T1000 (cell line): ENCODE results near the gene HOXD11.

Source experiments
- DNase-seq: peaks from one replicate; lab custom pipeline; 2025; ENCODE audit warnings: mixed read lengths; lab: John Stamatoyannopoulos, UW

HOXD11 gene

GRCh38 chr2:176106581-176107539, at the start of gene HOXD11:
TSS of gene HOXD11 (plus strand) at chr2:176107280. CDS start at chr2:176107356, 76 bp downstream.
- DNase-seq = no peak

GRCh38 chr2:176063958-176064357, 43.1 kb upstream of the HOXD11 start:
- DNase-seq = no peak

- DNase-seq = no peak
Observed at GRCh38 chr2:176066645-176067588, 40.2 kb upstream of the HOXD11 start.

GRCh38 chr2:176067589-176068418, 39.3 kb upstream of the HOXD11 start:
- DNase-seq = no peak

GRCh38 chr2:176068419-176068832, 38.7 kb upstream of the HOXD11 start:
- DNase-seq = no peak

- no peak for DNase-seq
Observed at GRCh38 chr2:176071330-176072291, 35.5 kb upstream of the HOXD11 start.

GRCh38 chr2:176072292-176072669, 34.8 kb upstream of the HOXD11 start:
- DNase-seq = no peak

- DNase-seq = no peak
Observed at GRCh38 chr2:176072951-176073904, 33.9 kb upstream of the HOXD11 start.

GRCh38 chr2:176074919-176075425, 32.1 kb upstream of the HOXD11 start:
- DNase-seq = no peak

GRCh38 chr2:176075481-176075880, 31.6 kb upstream of the HOXD11 start:
- no peak for DNase-seq

GRCh38 chr2:176076063-176076462, 31.0 kb upstream of the HOXD11 start:
- no peak for DNase-seq

GRCh38 chr2:176076796-176077195, 30.3 kb upstream of the HOXD11 start:
- no peak for DNase-seq

- no peak for DNase-seq
Observed at GRCh38 chr2:176078541-176079284, 28.4 kb upstream of the HOXD11 start.

- DNase-seq = no peak
Observed at GRCh38 chr2:176079285-176079830, 27.7 kb upstream of the HOXD11 start.

- peak; percentile 55 for DNase-seq
Observed at GRCh38 chr2:176079831-176080539, 27.1 kb upstream of the HOXD11 start.

- DNase-seq = no peak
Observed at GRCh38 chr2:176080540-176081375, 26.3 kb upstream of the HOXD11 start.
